ENCODE data around the gene SLC9A7. TPM values are rescaled to one million over a fixed set of nuclear protein-coding genes. Genes with fewer than 3 reads are reported as not detected.

Gene SLC9A7
- total RNA-seq, 4 donors from 2014 or later: 2.8 to 10.7 (median 3.3) TPM

- DNase-seq (ENCODE audit: extremely low spot score): no peak
- peaks cover 0 to 8% (median 0%) of the 10 kb centered on the region in 4 donors for H3K9me3 ChIP-seq
- no peak for TF ChIP-seq CTCF (IDR thresholded peaks at IDR 0.05)
- no peak for TF ChIP-seq EP300 (IDR thresholded peaks at IDR 0.05)
- no peak for TF ChIP-seq POLR2AphosphoS5 (IDR thresholded peaks at IDR 0.05)
- TF ChIP-seq POLR2A (IDR thresholded peaks at IDR 0.05; ENCODE audit: low read depth): no peak
- intact Hi-C loops (cut with DNase I): no loop called here
- no peaks in the 10 kb centered on the region for H3K36me3 ChIP-seq
- H3K27ac ChIP-seq (replicated peaks in 1 of 4): peak overlapping the region in 3 of 4 donors; percentile 23 to 73 (median 43)
- WGBS: 74% methylated on average over 3 of the region's 3 CpGs
- peaks cover 0 to 9% (median 0%) of the 10 kb centered on the region in 4 donors for H3K27me3 ChIP-seq
- H3K4me3 ChIP-seq: peak overlapping the region; percentile 58 to 71 (median 60)
- H3K4me1 ChIP-seq: peaks cover 7 to 27% (median 17%) of the 10 kb centered on the region in 4 donors
These were observed 182.5 kb downstream of the SLC9A7 start for GRCh38 chrX:46576458-46576857.

- Histone ChIP-seq H3K27ac (replicated peaks in 1 of 4) (peak overlapping the region; percentile 43 to 75 (median 67)), H3K36me3 (no peaks in the 10 kb centered on the region), H3K4me3 (peak overlapping the region; percentile 58 to 71 (median 60)), H3K27me3 (peaks cover 0 to 9% (median 0%) of the 10 kb centered on the region in 4 donors), H3K4me1 (peaks cover 7 to 27% (median 17%) of the 10 kb centered on the region in 4 donors), H3K9me3 (peaks cover 0 to 8% (median 0%) of the 10 kb centered on the region in 4 donors)
- intact Hi-C loops (cut with DNase I): no loop called here
- TF ChIP-seq EP300 (IDR thresholded peaks at IDR 0.05): no peak
- TF ChIP-seq POLR2AphosphoS5 (IDR thresholded peaks at IDR 0.05): no peak
- TF ChIP-seq CTCF (IDR thresholded peaks at IDR 0.05): no peak
- no peak for TF ChIP-seq POLR2A (IDR thresholded peaks at IDR 0.05; ENCODE audit: low read depth)
- WGBS: 42% methylated on average over 6 of the region's 6 CpGs
- no peak for DNase-seq (ENCODE audit: extremely low spot score)
These were observed 182.9 kb downstream of the SLC9A7 start for GRCh38 chrX:46575991-46576392.

GRCh38 chrX:46575586-46575985, 183.3 kb downstream of the SLC9A7 start:
- WGBS: 68% methylated on average over 6 of the region's 6 CpGs

GRCh38 chrX:46574774-46575381, 184.0 kb downstream of the SLC9A7 start:
- Histone ChIP-seq H3K27me3 (peaks cover 0 to 9% (median 0%) of the 10 kb centered on the region in 4 donors), H3K4me3 (peak overlapping the region; percentile 58 to 71 (median 60)), H3K27ac (replicated peaks in 1 of 4) (peak overlapping the region; percentile 43 to 75 (median 67)), H3K36me3 (no peaks in the 10 kb centered on the region), H3K9me3 (peaks cover 0 to 8% (median 0%) of the 10 kb centered on the region in 4 donors), H3K4me1 (peaks cover 7 to 27% (median 17%) of the 10 kb centered on the region in 4 donors)
- TF ChIP-seq CTCF (IDR thresholded peaks at IDR 0.05): no peak
- TF ChIP-seq POLR2A (IDR thresholded peaks at IDR 0.05; ENCODE audit: low read depth): no peak
- no peak for TF ChIP-seq POLR2AphosphoS5 (IDR thresholded peaks at IDR 0.05)
- no peak for TF ChIP-seq EP300 (IDR thresholded peaks at IDR 0.05)
- intact Hi-C loops (cut with DNase I): loop anchor here (5.0 kb wide), 1 partner anchor 112 kb away; no protein-coding TSS in a partner anchor
- no CpG with 5 or more reads among the region's 90 CpGs for WGBS
- no peak for DNase-seq (ENCODE audit: extremely low spot score)

More at GRCh38 chrX:46575586-46575985, 183.3 kb downstream of the SLC9A7 start:
- Histone ChIP-seq H3K4me1 (peaks cover 7 to 27% (median 17%) of the 10 kb centered on the region in 4 donors), H3K27me3 (peaks cover 0 to 9% (median 0%) of the 10 kb centered on the region in 4 donors), H3K9me3 (peaks cover 0 to 8% (median 0%) of the 10 kb centered on the region in 4 donors), H3K4me3 (peak overlapping the region; percentile 58 to 71 (median 60)), H3K36me3 (no peaks in the 10 kb centered on the region), H3K27ac (replicated peaks in 1 of 4) (peak overlapping the region; percentile 43 to 75 (median 67))
- DNase-seq (ENCODE audit: extremely low spot score): no peak
- intact Hi-C loops (cut with DNase I): no loop called here
- TF ChIP-seq POLR2A (IDR thresholded peaks at IDR 0.05; ENCODE audit: low read depth) (no peak), EP300 (IDR thresholded peaks at IDR 0.05) (no peak), CTCF (IDR thresholded peaks at IDR 0.05) (no peak), POLR2AphosphoS5 (IDR thresholded peaks at IDR 0.05) (no peak)
